Activated T-helper 1 cell treated with Interleukin-2 at 50 U/mL for 16 hours (primary cell): ENCODE measurements around the gene NEURL1B.
"Not testable (repeated sequence)": the region's sequence is repeated elsewhere in the genome, so short reads cannot be mapped to it uniquely, and the experiment has no call there.

Source experiments
- DNase-seq: peaks from one replicate; pipeline ENCODE4 v3.0.0-alpha.2; 2020; ENCODE audit warnings: low read depth

Gene NEURL1B

DNA sequence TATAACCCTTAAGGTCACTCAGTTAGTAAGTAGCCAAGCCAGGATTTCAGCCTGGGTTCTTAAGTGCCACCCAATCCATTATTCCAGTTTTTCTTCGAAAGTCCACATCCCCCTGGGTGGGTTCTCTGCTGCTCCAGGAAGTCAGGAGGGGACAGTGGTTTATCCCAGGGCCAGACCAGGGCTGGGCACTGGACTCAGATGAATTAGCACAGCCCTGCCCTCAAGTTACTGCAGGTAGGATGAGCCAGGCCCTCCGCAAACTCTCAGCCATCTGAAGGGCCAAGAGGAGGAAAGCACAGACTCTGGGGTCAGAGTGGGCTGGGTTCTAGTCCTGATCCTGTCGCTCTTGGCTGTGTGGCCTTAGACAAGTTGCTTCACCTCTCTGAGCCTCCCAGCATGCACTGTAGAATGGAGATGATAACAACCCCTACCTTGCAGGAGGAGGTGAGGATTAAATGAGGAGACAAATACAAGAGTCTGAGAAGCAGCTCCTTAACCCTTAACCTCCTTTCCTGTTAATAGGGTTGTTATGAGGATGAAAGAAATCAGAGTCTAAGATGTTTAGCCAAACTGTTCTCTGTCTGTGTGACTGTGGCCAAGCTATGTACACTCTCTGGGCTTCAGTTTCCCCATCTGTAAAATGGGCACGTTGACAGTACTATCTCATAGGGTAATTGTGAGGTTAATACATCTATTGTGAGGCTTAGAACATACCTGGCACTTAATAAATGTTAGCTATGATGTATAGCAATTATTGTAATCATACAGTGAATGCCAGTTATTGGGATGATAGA is 6.8 kb upstream of the NEURL1B start:
- no peak for DNase-seq

DNA sequence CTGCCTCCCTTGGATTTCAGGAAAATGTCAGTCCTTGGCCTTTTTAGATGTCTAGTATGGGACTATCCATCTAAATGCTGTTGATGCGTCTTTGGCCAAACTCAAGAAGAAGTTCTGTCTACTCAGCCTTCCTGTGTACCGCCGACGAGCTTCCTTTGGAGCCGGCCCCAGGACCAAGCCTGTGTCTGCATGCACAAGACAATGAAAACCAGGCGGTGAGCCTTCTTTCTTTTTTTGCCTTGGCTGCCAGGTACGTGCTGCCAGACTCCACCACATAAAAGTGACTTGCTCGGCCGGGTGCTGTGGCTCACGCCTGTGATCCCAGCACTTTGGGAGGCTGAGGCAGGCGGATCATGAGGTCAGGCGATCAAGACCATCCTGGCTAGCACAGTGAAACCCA is 6.0 kb upstream of the NEURL1B start:
- DNase-seq = no peak

DNA sequence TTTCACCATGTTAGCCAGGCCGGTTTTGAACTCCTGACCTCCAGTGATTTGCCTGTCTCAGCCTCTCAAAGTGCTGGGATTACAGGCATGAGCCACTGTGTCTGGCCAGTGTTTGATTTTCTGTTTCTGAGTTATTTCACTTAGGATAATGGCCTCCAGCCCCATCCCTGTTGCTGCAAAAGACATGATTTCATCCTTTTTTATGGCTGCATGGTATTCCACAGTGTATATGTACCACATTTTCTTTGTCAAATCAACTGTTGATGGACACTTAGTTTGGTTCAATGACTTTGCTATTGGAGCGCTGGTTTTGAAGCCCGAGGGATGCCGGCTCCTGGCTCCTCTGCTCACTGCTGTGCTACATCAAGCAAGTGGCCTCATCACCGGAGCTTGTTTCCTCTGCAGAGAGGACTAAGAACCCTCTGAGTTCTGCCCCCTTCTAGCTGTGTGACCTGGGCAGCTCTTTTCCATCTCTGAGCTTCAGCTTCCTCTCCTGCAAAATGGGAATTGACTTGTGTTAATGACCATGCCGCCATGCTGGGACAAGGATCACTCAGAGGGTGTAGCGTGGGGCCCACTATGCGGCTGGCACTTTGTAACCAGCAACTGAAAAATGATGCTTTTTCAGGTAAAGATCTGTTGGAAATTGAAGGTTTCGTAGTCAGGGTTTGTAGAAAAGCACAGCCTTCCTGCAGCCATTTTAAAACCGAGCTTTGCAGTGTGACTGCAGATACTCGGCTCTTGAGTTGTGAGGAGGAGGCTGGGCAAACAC is 4.6 kb upstream of the NEURL1B start:
- no peak for DNase-seq

DNA sequence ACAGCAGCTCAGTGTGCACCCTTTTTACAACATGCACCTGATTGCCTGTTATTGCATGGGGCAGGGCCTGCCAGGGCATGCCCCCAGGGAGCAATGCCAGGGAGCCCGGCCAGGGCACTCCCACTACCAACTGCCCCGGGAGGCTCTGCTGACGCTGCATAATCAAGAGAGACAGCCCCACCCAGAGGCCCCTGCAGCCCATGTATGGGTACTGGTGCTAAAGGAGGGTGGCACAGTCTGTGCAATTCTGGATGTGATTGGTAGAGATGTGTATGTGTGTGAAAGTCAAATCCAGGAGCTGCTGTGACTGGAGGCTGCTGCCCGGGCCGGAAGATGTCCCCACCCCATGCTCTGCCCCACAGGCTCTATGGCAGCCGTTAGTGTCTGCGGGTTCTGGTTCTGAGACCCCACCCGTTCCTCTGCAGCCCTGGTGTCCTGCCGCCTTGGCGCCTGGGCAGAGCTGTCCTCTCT is 3.9 kb upstream of the NEURL1B start:
- no peak for DNase-seq

DNA sequence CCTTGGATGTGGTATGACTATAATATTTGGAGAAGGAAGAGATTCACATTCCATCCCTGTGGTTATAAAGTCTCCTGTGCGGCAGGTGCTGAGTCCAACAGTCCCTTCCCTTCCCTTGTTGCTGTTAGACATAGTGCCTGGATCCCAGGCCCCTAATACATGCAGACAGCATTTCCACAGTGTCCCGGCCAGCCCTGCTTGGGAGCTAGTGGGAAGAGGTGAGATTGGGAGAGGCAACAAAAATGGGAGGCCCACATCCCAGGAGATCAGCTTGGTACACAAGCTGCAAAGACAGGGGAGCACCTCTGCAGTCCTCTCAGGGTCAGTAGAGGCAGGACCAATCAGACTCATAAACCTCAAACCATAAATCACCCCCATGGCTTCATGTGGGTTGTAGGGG is 3.3 kb upstream of the NEURL1B start:
- no peak for DNase-seq

DNA sequence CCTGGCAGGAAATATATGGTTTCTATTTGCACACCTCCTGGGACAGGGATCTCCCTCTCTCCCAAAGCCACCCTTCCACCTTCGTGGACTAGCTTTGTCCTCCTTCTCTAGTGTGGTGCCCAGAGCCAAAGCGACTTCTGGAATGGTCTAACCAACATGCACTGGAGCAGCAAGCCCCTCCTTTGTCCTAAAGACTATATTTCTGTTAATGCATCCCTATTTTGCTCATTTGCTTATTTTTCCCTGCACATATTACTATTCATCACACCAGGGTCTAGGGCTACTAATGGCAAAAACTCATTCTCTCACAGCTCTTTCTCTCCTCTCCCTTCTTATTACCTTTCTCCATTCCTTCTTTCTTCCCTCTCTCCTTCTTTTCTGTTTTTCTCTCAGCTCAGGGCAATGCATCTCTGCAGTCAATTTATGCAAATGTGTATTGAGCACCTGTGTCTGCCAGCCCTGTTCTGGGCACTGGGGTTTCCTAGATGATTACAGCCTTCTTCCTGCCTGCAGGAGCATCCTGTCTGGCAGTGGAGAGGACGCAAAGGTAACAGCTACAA is 2.8 kb upstream of the NEURL1B start:
- no peak for DNase-seq

DNA sequence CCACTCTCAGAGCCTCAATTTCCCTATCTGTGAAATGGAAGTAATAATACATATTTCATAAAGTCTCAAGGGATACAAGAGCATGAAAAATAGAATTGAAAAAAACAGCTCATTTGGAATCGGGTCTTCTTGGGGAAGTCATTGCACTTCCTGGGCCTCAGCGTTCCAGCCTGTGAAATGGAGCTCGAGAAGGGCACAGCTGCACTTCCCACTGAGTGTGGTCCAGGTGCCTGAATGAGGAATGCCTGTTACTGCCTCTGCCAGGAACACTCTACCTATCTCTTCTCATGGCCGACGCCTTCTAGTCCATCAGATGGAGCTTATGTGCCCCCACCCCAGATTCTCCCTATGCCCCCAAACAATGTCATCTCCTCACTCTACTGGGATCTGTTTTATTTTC is 924 bp upstream of the NEURL1B start:
- no peak for DNase-seq

DNA sequence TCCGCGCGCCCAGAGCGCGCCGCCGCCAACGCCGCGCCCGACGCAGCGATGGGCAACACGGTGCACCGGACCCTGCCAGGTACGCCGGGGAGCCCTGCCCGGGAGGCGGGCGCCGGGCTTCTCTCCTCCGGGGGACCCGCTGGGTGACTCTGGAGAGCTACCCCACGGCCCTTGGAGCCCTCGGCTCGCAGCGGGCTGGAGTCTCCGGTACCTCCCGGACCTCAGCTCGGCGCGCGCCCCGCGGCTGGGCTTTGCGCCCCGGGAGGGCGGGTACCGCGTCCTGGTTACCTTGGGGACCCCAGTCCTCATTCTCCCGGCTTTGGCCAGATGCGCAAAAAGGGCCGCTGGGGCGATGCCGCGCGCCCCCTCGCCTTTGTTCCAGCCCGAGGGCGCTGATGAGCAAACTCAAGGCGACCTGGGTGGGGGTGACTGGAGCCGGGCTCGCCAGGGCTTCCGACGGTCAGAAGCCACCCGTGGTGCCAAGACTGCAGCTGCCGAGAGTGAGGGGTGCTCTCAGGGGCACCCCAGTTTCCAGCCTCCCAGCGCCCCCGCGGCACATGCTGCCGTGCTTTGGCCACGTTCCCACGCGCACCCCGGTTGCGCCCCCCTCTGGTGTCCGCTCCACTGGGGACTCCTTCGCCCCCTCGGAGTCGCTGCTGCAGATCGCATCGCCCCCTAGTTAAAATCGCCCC is 442 bp downstream of the NEURL1B start:
- DNase-seq = no peak

DNA sequence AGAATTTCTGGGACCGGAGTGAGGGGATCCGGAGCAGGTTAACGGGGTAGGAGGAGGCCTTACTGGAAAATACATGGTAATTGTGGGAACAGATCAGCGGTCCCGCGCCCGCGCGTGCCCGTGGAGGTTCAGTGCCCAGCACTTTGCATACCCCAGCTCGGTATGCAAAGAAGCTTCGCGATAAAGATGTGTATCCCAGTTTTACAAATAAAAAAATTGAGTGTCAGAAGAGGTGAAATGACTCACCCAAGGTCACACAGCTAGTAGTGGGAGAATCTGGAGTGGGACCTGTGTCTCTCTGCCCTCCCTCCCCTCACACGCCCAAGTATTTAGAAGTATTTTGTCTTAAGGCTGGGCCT is 967 bp downstream of the NEURL1B start:
- no peak for DNase-seq

DNA sequence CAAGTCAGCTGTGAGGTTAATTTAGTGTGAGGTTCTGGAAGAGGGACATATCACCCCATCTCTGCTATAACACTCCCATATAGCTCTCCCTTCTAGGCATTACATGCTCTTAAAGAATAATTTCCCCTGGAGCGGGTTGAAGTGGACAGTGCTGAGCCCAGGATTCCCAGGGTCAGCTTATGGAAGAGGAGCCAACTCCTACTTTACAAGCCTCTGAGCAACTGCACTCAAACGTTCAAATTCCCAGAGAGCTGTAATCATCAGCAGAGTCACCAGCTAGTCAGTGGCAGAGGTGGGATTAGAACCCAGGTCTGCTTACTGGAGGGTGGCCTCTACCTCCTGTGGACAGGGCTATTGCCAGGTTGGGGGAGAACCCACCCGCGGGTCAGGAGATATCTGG is 1.4 kb downstream of the NEURL1B start:
- DNase-seq = no peak

DNA sequence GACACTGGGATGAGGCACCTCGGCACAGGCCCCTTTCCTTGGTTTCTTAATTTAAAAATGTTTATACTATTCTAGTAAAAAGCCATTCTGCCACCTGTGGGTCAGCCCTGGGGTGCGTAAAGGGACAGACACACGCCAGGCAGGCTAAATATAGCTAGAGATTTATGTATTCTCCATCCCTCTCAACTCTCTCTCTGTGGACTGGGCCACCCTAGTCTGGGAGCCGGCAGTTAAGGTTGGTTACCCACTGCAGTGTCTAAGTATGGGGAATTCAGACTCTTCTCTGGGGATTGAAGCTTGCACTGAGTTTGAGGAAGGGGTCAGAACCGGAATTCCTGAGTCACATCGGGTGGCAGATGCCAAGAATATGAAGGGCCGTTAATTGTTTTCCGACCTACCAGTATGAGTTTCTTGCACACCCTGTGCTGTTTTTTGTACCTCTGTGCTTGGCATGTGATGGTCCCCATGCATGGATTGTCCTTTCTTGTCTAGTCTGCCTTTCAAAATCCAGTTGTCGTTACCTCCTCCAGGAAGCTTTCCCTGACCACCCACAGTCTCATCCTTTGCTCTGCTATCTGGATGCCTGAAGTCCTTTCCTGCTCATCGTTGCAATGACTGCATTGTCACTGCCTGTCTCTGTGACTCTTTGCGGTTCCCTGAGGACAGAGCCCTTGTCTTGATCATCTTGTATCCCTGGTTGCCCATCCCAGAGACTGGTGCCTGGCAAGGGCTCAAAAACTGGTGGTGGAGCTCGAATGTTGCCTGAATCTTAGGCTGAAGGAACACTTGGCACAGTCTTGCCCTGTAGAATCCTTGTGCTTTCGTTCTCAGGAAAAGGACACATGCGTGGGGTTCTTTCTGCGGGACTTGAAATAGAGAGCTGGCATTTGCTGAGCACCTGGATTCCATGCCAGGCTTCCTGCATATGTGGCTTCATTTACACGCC is 2.1 kb downstream of the NEURL1B start:
- DNase-seq = no peak

DNA sequence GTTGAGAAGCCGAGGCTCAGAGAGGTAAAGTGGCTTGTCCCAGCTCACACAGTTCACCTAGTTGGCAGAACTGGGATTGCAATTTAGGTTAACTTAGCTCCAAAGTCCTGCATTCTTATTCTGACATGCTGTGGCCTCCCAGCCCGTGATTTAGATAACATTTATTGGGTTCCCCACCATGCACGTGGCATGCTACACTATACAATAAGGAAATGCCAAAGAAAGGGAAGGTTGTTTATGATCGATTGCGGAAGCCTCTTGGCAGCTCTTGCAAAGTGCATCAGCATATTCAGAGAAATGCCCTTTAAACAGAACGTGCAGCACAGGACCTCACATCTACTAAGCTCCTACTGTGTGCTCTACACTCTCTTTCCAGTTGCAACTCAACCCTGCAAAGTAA is 3.2 kb downstream of the NEURL1B start:
- DNase-seq = no peak

DNA sequence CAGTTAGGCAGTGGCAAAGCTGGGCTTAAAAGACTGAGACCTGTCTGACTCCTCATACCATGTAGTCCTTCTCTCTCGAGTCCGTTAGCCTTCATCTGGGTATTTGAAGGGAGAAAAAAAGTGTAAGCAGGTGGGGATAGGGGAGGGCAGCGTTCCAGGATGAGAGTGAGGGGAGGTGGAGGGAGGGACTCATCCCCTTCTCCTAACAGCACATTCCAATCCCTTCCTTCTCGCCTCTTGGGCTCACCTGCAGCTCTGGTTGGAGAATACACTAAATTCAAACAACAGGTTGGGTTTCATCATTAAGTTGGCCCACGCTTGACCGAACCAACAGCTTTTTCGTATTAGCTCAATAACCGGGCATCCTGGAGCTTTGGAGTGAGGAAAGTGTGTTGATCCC is 3.6 kb downstream of the NEURL1B start:
- no peak for DNase-seq

DNA sequence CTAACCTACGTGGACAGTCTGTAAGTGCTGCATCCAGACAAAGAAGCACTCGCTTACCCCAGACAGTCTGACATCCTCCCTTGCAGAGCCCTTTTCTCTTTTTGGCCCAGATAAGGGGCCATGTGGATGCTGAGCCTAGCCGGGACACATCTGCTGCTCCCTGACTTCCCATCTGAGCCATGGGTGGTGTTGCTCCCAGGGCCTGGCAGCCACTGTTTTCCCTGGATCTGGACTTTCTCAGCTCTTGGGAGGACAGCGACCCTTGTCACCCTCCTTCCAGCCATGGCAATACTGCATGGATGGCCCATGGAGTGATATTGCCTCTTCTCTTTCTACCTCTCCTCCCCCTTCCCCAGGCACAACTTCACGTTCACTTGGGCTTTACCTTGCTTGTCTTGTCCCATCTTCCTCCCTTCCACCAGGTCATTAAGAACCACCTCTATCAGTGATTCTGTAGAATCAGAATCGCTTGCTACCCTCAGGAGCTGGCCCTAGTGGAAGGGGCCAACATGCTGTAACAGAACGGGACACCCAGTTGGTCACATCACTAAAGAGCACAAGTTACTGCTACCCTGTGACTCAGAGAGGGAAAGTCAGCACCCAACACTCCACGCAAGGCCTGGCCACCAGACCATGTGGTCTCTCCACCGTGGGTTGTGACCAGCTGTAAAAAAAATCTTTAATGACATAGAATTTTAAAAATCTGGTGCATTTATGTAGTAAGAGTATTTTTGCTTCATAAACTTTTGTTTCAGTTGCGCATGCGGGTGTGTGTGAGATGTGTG is 4.4 kb downstream of the NEURL1B start:
- no peak for DNase-seq

DNA sequence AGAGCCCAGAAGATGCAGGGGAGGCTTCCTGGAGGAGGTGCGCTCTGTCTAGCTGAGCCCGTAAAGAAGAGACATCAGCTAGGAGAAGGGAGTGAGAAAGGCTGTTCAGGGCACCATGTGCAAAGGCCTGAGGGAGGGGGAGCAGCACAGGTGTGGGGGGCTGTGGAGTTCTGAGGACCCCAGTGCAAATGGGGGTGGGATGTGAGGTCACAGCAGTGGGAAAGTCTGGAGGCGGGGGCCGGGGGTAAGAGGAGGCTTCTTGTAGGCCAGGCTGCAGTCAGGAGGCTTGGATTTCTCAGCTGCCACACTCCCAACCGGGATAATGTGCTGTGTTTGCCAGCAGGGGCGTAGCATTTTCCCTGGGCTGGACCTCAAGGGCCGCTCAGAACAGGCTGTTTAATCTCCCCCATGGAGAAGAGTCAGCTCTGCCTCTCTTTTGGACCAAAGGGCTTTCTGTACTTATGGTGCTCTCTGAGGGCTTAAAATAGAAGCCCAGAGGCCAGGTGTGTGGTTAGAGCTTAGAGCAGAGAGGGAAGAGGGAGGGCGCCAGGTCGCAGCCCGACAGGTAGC is 5.7 kb downstream of the NEURL1B start:
- no peak for DNase-seq

DNA sequence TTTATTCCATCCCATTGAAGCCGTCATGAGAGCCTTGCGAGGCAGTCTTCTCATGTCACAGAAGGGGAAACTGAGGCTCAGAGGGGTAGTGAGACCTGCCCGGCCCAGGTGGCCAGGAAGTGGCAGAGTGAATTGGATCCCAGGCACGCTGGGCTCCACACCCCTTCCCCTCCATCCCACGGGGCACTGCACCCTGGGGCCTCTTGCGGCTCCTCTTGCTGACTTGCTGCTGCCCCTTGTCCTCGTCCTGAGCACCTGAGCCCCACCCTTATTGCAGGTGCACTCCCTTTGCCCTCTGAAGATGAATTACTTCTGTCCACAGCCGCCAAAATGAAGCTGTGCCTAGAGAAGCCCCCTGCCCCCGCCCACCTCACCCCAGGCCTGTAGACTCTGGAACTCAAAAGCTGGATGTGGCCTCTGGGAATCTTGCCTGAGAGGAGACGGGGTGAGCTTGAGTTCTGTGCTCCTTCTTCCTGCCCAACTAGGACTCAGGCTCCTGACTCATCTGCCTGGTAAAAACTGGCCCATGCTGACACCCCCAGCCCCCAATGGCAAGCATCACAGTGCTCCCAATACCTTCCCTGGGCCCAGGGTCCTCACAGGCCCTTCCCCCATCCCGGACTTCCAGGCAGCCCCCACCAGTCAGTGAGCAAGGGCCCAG is 6.4 kb downstream of the NEURL1B start:
- no peak for DNase-seq

DNA sequence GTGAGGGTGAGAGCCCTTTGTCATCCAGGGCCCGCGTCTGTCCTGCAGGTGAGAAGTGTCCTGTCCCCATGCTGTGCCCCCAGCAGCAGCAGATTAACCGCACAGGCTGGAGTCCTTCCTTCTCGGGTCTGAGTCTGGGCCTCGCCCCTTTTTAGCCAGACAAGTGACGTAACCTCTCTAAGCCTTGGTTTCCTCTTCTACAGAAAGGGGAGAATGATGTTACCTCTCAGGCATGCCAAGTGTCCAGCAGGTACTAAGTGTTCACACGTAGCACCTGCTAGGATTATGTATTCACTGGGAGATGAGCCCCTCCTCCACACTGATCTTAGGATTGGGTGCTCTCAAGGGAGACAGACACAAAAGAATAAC is 6.9 kb downstream of the NEURL1B start:
- DNase-seq = no peak

DNA sequence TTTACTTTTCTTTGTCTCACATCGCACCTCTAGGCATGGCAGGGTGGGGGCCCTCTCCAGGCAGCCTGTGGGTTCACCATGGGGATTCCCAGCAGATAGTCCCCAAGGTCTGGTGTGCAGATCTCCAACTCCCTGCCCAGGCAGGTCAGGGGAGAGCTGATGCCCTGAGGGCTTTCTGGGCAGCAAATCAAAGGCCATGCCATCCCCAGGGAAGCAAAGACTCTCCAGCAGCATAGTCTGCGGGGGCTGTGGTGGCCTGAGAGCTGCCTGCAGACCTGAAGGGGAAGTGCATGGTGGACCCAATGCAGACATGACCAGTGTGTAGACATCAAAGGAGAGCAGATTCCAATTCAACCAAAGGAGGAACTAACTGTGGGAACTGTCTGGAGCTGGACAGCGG is 7.7 kb downstream of the NEURL1B start:
- no peak for DNase-seq

DNA sequence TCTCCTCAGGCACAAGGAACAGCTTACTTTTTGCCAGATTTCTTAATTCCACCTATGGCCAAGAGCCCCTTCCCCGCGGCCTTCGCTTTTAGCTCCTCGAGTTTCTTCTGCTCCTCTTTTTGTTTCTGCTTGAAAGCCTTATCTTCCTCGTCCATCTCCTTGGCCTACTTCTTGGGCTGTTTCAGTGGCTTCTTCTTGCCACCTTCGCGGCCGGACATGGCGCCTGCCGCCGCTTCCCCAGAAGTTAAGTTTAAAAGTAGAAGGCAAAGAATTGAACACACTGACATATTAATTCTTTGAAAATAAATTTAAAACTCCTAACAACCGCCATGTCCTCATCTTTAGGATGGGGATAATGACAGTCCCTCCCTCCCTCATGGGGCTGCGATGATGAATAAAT is 15.4 kb downstream of the NEURL1B start:
- not testable (repeated sequence) for DNase-seq
